PC-3 (cell line): ENCODE measurements around the gene PSTPIP2. TPM values are rescaled to one million over a fixed set of nuclear protein-coding genes. Genes with fewer than 3 reads are reported as not detected.

ENCODE experiments used
- ATAC-seq: fragments of 200-7000 bp; cut with Tn5 transposase; 2 replicates; pipeline ENCODE4 v1.9.1; 2020; ENCODE audit warnings: mild to moderate bottlenecking, moderate library complexity
- BruUV-seq: library from RNA; stranded (reverse); fragments of 400-500 nt; replicated peaks from 2 replicates; lab custom pipeline; 2021; lab: Mats Ljungman, UMichigan
- CTCF ChIA-PET: fragments of 300-600 bp; sonication (Branson Sonifier 250); formaldehyde crosslinking; loops from one replicate; lab custom pipeline; 2022; ENCODE audit warnings: antibody characterized with exemption; lab: Charles Lee
- POLR2A ChIA-PET: fragments of 300-600 bp; sonication (Branson Sonifier 250); formaldehyde crosslinking; loops from one replicate; lab custom pipeline; 2022; ENCODE audit warnings: antibody characterized with exemption; ENCODE audit not compliant: unreplicated experiment; lab: Charles Lee
- DNase-seq: peaks from one replicate; pipeline ENCODE4 v3.0.0-alpha.2; 2015
- H2AFZ ChIP-seq: fragments of 300-600 bp; sonication (generic); 2 replicates; pipeline ENCODE4 v1.6.0; 2016; ENCODE audit warnings: antibody characterized with exemption, low read length
- H3F3A ChIP-seq: fragments of 300-600 bp; sonication (generic); one replicate; pipeline ENCODE4 v1.6.0; 2017; ENCODE audit warnings: antibody characterized with exemption, low read length, control low read depth, mild to moderate bottlenecking; ENCODE audit not compliant: unreplicated experiment
- H3K27ac ChIP-seq: fragments of 300-600 bp; sonication (generic); 2 replicates; pipeline ENCODE4 v1.5.1; 2016; ENCODE audit warnings: mild to moderate bottlenecking, low read length
- H3K27me3 ChIP-seq: fragments of 300-600 bp; sonication (generic); 2 replicates; pipeline ENCODE4 v1.6.1; 2016; ENCODE audit warnings: low read length, mixed read lengths
- H3K36me3 ChIP-seq: fragments of 300-600 bp; sonication (generic); 2 replicates; pipeline ENCODE4 v1.6.1; 2016; ENCODE audit warnings: low read depth, mixed run types, low read length, mixed read lengths
- H3K4me1 ChIP-seq: fragments of 300-600 bp; sonication (generic); 2 replicates; pipeline ENCODE4 v1.5.1; 2016; ENCODE audit warnings: low read length; ENCODE audit not compliant: insufficient read depth
- H3K4me2 ChIP-seq: fragments of 300-600 bp; sonication (generic); 2 replicates; pipeline ENCODE4 v1.6.0; 2016; ENCODE audit warnings: low read length
- H3K4me3 ChIP-seq: fragments of 300-600 bp; sonication (generic); 2 replicates; pipeline ENCODE4 v1.5.1; 2016; ENCODE audit warnings: mild to moderate bottlenecking, low read length, mixed read lengths
- H3K79me2 ChIP-seq: fragments of 300-600 bp; sonication (generic); 2 replicates; pipeline ENCODE4 v1.6.1; 2017; ENCODE audit warnings: low read length, mixed read lengths
- H3K9ac ChIP-seq: fragments of 300-600 bp; sonication (generic); 2 replicates; pipeline ENCODE4 v1.6.0; 2016; ENCODE audit warnings: mild to moderate bottlenecking, low read length
- H3K9me2 ChIP-seq: fragments of 300-600 bp; sonication (generic); replicated peaks from 2 replicates; pipeline ENCODE4 v1.6.1; 2016; ENCODE audit warnings: mixed run types, low read length, mixed read lengths
- H3K9me3 ChIP-seq: fragments of 300-600 bp; sonication (generic); 2 replicates; pipeline ENCODE4 v1.6.1; 2016; ENCODE audit warnings: low read length, mixed read lengths
- H4K20me1 ChIP-seq: fragments of 300-600 bp; sonication (generic); 2 replicates; pipeline ENCODE4 v1.6.1; 2016; ENCODE audit warnings: low read length, mixed read lengths
- EZH2 ChIP-seq: fragments of 300-600 bp; sonication (generic); IDR thresholded peaks from one replicate; pipeline ENCODE4 v1.6.1; 2017; ENCODE audit warnings: antibody characterized with exemption, mild to moderate bottlenecking, low read length; ENCODE audit not compliant: unreplicated experiment
- EZH2phosphoT487 ChIP-seq: fragments of 300-600 bp; sonication (generic); IDR thresholded peaks from 2 replicates; pipeline ENCODE4 v1.6.1; 2018; ENCODE audit warnings: mild to moderate bottlenecking, antibody characterized with exemption, low read length, borderline replicate concordance
- intact Hi-C: fragments of 100-400 bp; cut with micrococcal nuclease; formaldehyde crosslinking; loops from 2 replicates; pipeline ENCODE4 v1.9.0; 2023
- total RNA-seq: library from RNA; depleted of rRNA; stranded (reverse); fragments of >200 nt; gene quantifications from 2 replicates; pipeline ENCODE4 v1.2.3, GENCODE V29; 2014
- TF ChIP-seq, protein P1 (sequence below): fragments of 300-600 bp; sonication (generic); conservative IDR thresholded peaks from 2 replicates; pipeline ENCODE4 v1.5.1; 2017; ENCODE audit warnings: antibody characterized with exemption, low read depth, mild to moderate bottlenecking, low read length

PSTPIP2 gene
- total RNA-seq, 1 experiment from 2014 or later = 0.11 TPM

DNA sequence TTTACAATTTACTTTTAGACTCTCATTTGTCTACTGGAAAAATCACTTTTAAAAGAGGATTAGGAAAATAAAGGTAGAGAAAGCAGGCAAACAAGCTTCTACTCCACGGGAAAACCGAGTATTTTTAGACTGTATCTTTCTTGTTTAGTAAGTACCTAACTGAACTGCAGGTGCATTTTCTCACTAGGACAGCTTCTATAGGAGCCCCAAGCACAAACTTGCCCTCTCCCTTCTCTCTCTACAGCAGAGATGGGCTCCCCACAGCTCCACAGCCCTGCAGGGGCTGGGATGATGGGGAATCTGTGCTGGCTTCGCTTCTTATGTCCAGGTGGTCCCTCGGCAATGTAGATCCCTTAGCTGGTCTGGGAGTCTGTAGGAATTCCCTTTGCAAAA, 16.2 kb downstream of the PSTPIP2 start:
- Histone ChIP-seq H3K27ac (no peak overlapping the region), H3K4me2 (no peak overlapping the region), H3K79me2 (no peaks in the 10 kb centered on the region), H3K4me1 (peaks cover 5% of the 10 kb centered on the region; the same call in 1 of the 2 replicates), H3K9ac (no peak overlapping the region), H2AFZ (no peak overlapping the region), H3K27me3 (no peaks in the 10 kb centered on the region), H4K20me1 (no peaks in the 10 kb centered on the region), H3K9me3 (no peaks in the 10 kb centered on the region), H3K9me2 (no peaks in the 10 kb centered on the region), H3K4me3 (no peak overlapping the region), H3F3A (no peaks in the 10 kb centered on the region), H3K36me3 (no peaks in the 10 kb centered on the region)
- CTCF ChIA-PET = no interaction called here
- no peak for DNase-seq
- ATAC-seq = no peak
- no TSS peak for BruUV-seq
- POLR2A ChIA-PET = no interaction called here
- TF ChIP-seq, protein P1, sequence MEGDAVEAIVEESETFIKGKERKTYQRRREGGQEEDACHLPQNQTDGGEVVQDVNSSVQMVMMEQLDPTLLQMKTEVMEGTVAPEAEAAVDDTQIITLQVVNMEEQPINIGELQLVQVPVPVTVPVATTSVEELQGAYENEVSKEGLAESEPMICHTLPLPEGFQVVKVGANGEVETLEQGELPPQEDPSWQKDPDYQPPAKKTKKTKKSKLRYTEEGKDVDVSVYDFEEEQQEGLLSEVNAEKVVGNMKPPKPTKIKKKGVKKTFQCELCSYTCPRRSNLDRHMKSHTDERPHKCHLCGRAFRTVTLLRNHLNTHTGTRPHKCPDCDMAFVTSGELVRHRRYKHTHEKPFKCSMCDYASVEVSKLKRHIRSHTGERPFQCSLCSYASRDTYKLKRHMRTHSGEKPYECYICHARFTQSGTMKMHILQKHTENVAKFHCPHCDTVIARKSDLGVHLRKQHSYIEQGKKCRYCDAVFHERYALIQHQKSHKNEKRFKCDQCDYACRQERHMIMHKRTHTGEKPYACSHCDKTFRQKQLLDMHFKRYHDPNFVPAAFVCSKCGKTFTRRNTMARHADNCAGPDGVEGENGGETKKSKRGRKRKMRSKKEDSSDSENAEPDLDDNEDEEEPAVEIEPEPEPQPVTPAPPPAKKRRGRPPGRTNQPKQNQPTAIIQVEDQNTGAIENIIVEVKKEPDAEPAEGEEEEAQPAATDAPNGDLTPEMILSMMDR = no peak
- no peak for TF ChIP-seq EZH2
- no peak for TF ChIP-seq EZH2phosphoT487
- intact Hi-C loops = no loop called here

DNA sequence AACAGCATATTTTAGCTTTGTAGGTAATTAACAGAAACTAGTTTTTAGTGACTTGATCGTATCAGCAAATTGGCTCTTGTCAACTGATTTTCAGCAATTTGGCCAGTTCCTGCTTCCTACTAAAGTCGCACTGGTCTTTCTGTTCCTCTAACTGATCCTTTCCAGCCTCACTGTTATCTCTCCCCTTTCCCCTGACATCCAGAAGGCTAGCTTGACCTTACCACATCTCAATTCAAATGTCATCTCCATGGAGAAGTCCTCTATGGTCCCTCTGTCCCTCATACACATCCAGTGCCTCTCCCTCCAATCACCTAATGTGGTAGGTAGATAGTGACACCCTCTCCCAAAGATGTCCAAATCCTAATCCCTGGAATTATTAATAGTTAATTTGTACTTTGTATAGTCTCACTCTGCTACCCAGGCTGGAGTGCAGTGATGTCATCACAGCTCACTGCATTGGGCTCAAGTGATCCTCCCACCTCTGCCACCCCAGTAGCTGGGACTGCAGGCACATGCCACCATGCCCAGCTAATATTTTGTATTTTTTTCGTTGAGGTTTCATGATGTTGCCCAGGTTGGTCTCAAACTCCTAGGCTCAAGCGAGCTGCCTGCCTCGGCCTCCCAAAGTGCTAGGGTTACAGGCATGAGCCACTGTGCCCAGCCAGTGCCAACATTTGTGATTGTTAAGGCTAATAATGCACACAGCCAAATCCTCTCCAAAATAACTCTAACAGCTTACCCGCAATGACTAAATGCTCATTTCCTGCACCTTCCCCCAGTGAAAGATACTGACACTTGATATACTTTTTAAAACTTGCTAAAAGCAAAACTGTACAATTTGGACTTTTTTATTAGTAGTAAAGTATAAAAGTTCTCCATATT, 16.9 kb downstream of the PSTPIP2 start:
- POLR2A ChIA-PET = no interaction called here
- H3K79me2 ChIP-seq = no peaks in the 10 kb centered on the region
- H3K9me2 ChIP-seq = no peaks in the 10 kb centered on the region
- H3K9ac ChIP-seq = no peak overlapping the region
- no peak for ATAC-seq
- H3K4me3 ChIP-seq = no peak overlapping the region
- H3F3A ChIP-seq = no peaks in the 10 kb centered on the region
- H3K36me3 ChIP-seq = no peaks in the 10 kb centered on the region
- H2AFZ ChIP-seq = no peak overlapping the region
- intact Hi-C loops = no loop called here
- H3K27me3 ChIP-seq = no peaks in the 10 kb centered on the region
- H4K20me1 ChIP-seq = no peaks in the 10 kb centered on the region
- H3K4me1 ChIP-seq = peaks cover 5% of the 10 kb centered on the region; the same call in 1 of the 2 replicates
- H3K27ac ChIP-seq = no peak overlapping the region
- TF ChIP-seq EZH2phosphoT487 (no peak), EZH2 (no peak)
- TF ChIP-seq, protein P1 = no peak
- no peak overlapping the region for H3K4me2 ChIP-seq
- CTCF ChIA-PET = no interaction called here
- BruUV-seq = no TSS peak
- H3K9me3 ChIP-seq = no peaks in the 10 kb centered on the region
- DNase-seq = no peak
